Measurements from ENCODE around the gene RYK. TPM values are rescaled to one million over a fixed set of nuclear protein-coding genes. Genes with fewer than 3 reads are reported as not detected.
"Not testable (repeated sequence)": the region's sequence is repeated elsewhere in the genome, so short reads cannot be mapped to it uniquely, and the experiment has no call there.

Gene RYK
- total RNA-seq, 1 donor from 2014 or later, result 78.4 TPM

DNA sequence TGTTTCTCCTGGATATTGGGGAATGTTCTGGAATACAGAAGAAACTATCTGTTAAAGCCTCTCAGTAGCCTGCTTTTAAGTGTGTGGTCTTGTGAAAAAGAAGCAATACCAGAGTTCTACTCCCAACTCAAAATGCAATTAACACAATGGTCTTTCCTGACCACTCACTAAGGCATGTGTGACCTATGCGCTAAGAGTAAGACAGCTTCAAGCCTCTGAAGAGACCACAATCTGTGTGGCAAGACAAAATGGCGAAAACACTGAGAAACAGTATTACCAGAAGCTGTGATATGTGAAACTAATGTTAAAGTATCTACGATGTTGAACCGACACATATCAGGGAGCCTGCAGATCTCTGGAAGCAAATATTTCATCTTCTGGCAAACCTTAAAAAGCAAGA, 33.8 kb downstream of the RYK start:
- DNase-seq (ENCODE audit: low spot score), result no peak

- DNase-seq (ENCODE audit: low spot score), result no peak
Measured at GRCh38 chr3:134216191-134216764, 34.4 kb downstream of the RYK start.

- no peak for DNase-seq (ENCODE audit: low spot score)
Measured at GRCh38 chr3:134214239-134214638, 36.4 kb downstream of the RYK start.

GRCh38 chr3:134212967-134213665, 37.5 kb downstream of the RYK start:
- DNase-seq (ENCODE audit: low spot score), result peak; percentile 90

GRCh38 chr3:134211797-134212196, 38.9 kb downstream of the RYK start:
- no peak for DNase-seq (ENCODE audit: low spot score)

GRCh38 chr3:134205451-134205850, 45.2 kb downstream of the RYK start:
- no peak for DNase-seq (ENCODE audit: low spot score)

DNA sequence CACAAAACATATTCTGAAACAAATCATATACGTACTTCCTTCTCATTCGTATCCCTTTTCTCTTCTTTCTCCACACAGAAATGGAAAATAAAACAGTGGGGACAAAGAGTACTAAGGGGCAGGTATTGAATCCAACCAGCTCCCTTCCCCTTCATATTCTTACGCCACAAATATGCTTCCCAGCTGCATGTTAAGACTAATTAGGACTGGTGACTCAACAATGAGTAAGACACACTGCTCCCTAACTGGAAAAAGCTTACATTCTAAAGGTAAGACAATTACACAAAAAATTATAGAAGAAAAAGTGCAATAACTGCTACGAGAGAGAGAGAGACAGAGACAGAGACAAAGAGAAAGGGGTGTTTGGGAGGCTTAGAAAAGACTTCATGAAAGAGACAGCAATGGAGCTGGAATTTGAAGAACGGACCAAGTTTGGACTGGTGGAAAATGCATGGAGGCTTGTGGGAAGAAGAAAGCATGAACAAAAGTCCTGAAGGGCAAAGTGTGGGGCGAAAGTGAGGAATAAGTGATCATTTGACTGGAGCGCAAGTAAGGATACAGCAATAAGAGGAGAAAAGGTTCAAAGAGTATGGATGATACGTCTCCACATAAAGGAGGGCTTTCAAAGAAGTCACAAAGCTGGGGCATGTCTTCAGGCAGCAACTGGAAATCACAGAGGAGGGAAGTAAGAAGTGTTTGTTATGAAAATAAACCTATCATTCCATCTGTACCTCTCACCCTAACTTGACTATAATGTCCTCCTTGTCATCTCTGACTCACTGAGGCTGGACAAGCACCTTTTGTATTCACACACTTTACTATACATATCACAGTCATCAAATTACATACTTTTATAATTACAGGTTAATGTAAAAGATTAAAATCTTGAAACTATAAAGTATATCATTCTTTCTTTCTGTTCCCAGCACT, 49.2 kb downstream of the RYK start:
- no peak for DNase-seq (ENCODE audit: low spot score)

DNA sequence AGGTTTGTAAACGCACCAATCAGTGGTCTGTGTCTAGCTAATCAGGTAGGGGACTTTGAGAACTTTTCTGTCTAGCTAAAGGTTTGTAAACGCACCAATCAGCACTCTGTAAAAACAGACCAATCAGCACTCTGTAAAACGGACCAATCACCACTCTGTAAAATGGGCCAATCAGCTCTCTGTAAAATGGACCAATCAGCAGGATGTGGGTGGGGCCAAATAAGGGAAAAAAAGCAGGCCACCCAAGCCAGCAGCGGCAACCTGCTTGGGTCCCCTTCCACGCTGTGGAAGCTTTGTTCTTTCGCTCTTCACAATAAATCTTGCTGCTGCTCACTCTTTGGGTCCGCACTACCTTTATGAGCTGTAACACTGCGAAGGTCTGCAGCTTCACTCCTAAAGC, 50.8 kb downstream of the RYK start:
- DNase-seq (ENCODE audit: low spot score), result not testable (repeated sequence)

GRCh38 chr3:134199240-134199639, 51.4 kb downstream of the RYK start:
- DNase-seq (ENCODE audit: low spot score), result no peak

GRCh38 chr3:134198414-134198813, 52.2 kb downstream of the RYK start:
- DNase-seq (ENCODE audit: low spot score), result no peak

- DNase-seq (ENCODE audit: low spot score), result no peak
Measured at GRCh38 chr3:134197681-134198261, 52.9 kb downstream of the RYK start.

DNA sequence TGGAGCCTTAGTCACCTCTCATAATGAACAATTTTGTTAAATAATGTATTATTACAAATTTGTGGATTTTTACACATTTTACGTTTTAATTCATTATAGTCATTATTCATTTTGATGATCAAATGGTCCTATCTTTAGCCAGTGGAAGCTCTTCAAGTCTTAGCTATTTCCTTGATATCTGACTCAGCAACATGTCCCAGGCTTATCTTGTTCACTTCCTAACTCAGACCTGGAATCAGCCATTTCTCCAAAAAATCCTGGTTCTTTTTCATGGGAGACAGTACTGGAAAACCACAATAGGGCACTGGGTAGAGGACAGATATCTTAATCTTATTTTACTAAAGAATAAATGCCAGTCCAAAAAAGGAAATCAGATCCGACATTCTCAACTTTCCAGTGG, 56.4 kb downstream of the RYK start:
- no peak for DNase-seq (ENCODE audit: low spot score)

GRCh38 chr3:134190250-134190649, 60.4 kb downstream of the RYK start:
- DNase-seq (ENCODE audit: low spot score), result no peak

GRCh38 chr3:134189849-134190248, 60.8 kb downstream of the RYK start:
- no peak for DNase-seq (ENCODE audit: low spot score)

GRCh38 chr3:134186391-134186790, 64.3 kb downstream of the RYK start:
- DNase-seq (ENCODE audit: low spot score), result no peak

- no peak for DNase-seq (ENCODE audit: low spot score)
Measured at GRCh38 chr3:134180761-134181160, 69.9 kb downstream of the RYK start.

GRCh38 chr3:134179508-134179907, 71.2 kb downstream of the RYK start:
- no peak for DNase-seq (ENCODE audit: low spot score)

DNA sequence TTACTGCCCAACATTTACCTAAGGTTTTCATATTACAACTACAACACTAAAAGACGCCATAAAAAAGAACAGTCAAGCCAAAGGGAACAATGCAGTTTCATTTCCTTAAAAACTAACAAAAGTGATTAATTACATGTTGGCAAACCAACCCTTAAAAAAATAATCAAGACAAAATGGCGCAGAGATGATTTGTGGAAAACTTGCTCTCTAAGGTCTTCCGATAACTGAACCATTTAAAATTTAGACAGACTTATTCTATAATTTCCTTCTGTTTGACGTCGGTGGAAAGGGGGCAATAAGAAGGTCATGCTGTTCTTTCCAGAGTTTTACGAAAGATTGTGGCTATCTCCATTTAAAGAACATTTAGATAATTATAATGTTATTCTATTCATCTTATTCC, 87.6 kb downstream of the RYK start:
- no peak for DNase-seq (ENCODE audit: low spot score)

GRCh38 chr3:134161898-134162615, 88.6 kb downstream of the RYK start:
- DNase-seq (ENCODE audit: low spot score), result no peak

DNA sequence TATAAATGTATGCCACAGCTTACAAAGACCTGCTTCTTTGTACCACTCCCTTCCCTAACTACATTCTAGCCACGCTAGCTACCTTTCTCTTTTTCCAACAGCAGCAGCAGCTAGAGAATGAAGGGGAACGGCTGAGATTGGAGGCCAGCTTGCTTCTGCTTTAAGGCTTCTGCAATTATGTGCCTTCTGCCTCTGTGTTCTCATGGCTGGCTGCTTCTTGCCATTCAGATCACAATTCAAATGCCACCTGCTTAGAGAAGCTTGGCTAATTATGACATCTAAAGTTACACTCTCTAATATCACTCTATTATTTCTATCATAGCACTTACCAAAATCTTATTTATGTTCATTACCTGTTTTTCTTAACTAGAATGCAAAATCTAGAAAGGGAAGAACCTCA, 95.2 kb downstream of the RYK start:
- DNase-seq (ENCODE audit: low spot score), result no peak

GRCh38 chr3:134153761-134154160, 96.9 kb downstream of the RYK start:
- DNase-seq (ENCODE audit: low spot score), result no peak

- no peak for DNase-seq (ENCODE audit: low spot score)
Measured at GRCh38 chr3:134150476-134150875, 100.2 kb downstream of the RYK start.

Data from ureter (tissue), 1 donor.